Panc1 (cell line): ENCODE data around the gene PRR23A.

Experiments used
- POLR2AphosphoS5 ChIP-seq: IDR thresholded peaks from 2 replicates; pipeline ENCODE4 v1.6.1; 2012; ENCODE audit warnings: mild to moderate bottlenecking, low read depth, low read length, moderate library complexity
- SIN3A ChIP-seq: IDR thresholded peaks from 2 replicates; pipeline ENCODE4 v1.6.1; 2012; ENCODE audit warnings: low read depth, mild to moderate bottlenecking, low read length, moderate library complexity, borderline replicate concordance; ENCODE audit not compliant: insufficient read depth
- TCF7L2 ChIP-seq: IDR thresholded peaks from 2 replicates; pipeline ENCODE4 v1.6.1; 2011; ENCODE audit warnings: mild to moderate bottlenecking, low read depth, low read length, inconsistent platforms
- TF ChIP-seq, protein P1 (sequence below): fragments of 450-650 bp; IDR thresholded peaks from 2 replicates; pipeline ENCODE4 v1.5.1; 2017; ENCODE audit warnings: mild to moderate bottlenecking
- TF ChIP-seq, protein P2 (sequence below), 2 experiments: IDR thresholded peaks; 2 replicates each; pipeline ENCODE4 v1.6.1; 2011 to 2012; ENCODE audit warnings: low read depth in 2 of 2, control low read depth in 1 of 2, low read length in 1 of 2, mild to moderate bottlenecking in 1 of 2, moderate library complexity in 1 of 2; ENCODE audit not compliant: insufficient read depth in 1 of 2

- TF ChIP-seq, protein P1, sequence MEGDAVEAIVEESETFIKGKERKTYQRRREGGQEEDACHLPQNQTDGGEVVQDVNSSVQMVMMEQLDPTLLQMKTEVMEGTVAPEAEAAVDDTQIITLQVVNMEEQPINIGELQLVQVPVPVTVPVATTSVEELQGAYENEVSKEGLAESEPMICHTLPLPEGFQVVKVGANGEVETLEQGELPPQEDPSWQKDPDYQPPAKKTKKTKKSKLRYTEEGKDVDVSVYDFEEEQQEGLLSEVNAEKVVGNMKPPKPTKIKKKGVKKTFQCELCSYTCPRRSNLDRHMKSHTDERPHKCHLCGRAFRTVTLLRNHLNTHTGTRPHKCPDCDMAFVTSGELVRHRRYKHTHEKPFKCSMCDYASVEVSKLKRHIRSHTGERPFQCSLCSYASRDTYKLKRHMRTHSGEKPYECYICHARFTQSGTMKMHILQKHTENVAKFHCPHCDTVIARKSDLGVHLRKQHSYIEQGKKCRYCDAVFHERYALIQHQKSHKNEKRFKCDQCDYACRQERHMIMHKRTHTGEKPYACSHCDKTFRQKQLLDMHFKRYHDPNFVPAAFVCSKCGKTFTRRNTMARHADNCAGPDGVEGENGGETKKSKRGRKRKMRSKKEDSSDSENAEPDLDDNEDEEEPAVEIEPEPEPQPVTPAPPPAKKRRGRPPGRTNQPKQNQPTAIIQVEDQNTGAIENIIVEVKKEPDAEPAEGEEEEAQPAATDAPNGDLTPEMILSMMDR: no peak
- TF ChIP-seq, protein P2, sequence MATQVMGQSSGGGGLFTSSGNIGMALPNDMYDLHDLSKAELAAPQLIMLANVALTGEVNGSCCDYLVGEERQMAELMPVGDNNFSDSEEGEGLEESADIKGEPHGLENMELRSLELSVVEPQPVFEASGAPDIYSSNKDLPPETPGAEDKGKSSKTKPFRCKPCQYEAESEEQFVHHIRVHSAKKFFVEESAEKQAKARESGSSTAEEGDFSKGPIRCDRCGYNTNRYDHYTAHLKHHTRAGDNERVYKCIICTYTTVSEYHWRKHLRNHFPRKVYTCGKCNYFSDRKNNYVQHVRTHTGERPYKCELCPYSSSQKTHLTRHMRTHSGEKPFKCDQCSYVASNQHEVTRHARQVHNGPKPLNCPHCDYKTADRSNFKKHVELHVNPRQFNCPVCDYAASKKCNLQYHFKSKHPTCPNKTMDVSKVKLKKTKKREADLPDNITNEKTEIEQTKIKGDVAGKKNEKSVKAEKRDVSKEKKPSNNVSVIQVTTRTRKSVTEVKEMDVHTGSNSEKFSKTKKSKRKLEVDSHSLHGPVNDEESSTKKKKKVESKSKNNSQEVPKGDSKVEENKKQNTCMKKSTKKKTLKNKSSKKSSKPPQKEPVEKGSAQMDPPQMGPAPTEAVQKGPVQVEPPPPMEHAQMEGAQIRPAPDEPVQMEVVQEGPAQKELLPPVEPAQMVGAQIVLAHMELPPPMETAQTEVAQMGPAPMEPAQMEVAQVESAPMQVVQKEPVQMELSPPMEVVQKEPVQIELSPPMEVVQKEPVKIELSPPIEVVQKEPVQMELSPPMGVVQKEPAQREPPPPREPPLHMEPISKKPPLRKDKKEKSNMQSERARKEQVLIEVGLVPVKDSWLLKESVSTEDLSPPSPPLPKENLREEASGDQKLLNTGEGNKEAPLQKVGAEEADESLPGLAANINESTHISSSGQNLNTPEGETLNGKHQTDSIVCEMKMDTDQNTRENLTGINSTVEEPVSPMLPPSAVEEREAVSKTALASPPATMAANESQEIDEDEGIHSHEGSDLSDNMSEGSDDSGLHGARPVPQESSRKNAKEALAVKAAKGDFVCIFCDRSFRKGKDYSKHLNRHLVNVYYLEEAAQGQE (IDR thresholded peaks at IDR 0.05; ENCODE audit: insufficient read depth in 1 of 2, low read depth in 2 of 2, low read length in 1 of 2): no peak
- no peak for TF ChIP-seq POLR2AphosphoS5
- TF ChIP-seq SIN3A: no peak
- TF ChIP-seq TCF7L2: no peak
These were observed 10.5 kb upstream of the PRR23A start for GRCh38 chr3:139016430-139017048.
